LNCAP (cell line): ENCODE results near the gene TIMM10.

Source experiments
- TF ChIP-seq, protein P1 (sequence below): fragments of 450-650 bp; IDR thresholded peaks from 2 replicates; pipeline ENCODE4 v1.5.1; 2017; ENCODE audit warnings: mild to moderate bottlenecking

Gene TIMM10

DNA sequence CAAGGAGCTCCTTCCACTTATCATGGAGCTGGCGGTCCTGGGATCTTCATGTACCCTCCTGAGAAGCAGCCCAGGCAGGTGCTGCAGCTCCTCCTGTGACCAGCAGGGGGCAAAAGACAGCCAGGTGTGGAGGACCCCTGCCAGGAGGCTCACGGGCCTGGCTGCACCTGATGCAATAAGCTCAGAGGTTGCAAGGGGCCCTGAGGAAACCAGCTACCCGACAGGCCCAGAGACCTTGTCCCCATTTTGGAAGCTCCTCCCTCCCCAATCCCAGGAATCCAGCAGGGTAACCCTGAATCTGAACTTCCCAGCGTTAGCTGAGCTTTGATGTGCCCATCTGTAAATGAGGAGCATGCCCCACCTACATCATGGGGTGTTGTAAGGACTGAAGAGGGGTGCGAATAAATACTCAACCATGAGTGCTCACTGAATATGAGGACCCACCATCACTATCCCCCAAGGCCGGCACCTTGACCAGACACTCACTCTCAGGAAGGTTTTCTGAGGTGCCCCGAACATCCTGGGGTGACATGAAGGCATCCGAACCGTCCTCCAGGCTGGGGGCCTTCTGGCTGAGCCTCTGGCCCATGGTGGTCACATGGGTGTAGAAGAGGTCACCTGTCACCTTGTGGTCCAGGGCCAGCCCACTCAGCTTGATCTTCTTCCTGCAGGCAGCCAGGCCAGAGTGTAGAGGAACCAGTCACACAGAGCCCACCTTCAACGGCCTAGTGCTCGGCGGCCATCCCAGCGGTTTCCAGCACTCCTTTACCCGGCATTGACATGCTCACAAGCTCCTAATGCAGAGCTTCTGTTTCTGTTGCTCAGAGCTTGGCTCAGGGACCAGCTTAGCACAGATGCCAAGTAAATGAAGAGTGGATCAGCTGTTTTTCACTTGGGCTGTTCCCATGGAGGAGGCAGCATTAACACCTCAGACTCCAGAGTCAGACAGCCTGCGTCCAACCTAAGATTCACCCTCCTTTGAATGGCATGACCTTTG is 36.7 kb downstream of the TIMM10 start:
- TF ChIP-seq, protein P1, sequence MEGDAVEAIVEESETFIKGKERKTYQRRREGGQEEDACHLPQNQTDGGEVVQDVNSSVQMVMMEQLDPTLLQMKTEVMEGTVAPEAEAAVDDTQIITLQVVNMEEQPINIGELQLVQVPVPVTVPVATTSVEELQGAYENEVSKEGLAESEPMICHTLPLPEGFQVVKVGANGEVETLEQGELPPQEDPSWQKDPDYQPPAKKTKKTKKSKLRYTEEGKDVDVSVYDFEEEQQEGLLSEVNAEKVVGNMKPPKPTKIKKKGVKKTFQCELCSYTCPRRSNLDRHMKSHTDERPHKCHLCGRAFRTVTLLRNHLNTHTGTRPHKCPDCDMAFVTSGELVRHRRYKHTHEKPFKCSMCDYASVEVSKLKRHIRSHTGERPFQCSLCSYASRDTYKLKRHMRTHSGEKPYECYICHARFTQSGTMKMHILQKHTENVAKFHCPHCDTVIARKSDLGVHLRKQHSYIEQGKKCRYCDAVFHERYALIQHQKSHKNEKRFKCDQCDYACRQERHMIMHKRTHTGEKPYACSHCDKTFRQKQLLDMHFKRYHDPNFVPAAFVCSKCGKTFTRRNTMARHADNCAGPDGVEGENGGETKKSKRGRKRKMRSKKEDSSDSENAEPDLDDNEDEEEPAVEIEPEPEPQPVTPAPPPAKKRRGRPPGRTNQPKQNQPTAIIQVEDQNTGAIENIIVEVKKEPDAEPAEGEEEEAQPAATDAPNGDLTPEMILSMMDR: peak; percentile 95

DNA sequence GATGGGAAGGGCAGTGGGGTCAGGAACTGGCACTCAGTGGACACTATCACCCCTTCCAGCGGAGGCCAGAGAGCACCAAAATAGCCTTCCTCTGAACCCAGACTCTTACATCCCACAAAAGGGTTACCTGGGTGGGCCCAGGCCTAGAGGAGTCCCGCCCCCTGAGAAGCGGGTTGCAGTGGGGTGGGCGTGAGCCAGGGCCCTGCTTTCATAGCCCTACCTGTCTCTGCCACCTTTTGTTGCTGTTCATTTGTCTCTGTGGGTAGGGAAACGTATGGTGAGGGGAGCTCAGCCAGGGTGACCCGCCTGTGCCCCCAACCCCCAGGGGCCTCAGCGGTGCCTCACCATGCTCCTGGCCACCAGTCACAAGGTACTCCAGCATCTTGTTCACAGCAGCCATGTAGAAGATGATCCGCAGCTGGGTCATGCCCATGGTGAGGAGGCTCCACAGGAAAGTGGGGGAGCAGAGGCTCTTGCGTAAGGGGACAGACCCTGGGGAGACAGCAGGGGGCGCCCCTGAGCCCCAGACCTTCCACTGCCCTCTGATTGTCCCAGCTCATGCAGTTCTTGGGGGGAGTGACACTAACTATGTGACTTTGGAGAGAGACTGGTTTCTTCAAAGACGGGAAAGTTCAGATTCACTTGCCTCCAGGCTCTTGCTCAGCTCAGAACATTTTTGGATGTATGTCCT is 39.0 kb downstream of the TIMM10 start:
- TF ChIP-seq, protein P1: peak; percentile 64

DNA sequence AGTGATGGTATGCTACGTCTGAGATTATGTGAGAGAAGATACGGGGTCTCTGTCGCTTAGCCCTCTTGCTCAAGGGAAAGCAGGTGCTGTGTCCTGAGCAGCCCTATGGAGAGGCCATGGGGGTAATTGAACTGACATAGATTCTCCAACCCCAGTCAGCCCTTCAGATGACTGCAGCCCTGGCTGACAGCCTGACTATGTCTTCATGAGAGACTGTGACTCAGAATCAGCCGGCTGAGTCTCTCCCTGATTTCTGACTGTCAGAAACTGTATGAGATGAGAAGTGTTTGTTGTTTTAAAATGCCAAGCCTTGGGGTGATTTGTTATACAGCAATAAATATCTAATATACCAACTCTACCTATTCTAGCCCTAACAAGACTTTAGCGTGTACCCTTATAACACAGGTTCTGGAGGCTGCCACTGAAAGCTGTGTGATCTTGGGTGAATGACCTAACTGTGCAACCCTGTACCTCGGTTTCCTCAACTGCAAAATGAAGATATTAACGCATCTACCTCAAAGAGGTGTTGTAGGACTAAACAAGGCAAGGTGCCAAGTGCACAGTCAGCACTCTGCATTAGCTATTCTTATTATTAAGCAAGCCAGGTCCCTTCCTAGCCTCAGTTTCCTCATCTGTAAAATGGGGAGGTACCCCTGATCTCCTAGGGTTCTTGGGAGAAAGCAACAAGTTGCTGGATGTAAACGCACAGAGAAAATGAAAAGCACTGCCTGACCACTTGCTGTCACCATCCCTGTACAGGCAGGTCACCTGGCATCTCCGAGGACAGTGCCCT is 39.9 kb downstream of the TIMM10 start:
- TF ChIP-seq, protein P1: no peak

DNA sequence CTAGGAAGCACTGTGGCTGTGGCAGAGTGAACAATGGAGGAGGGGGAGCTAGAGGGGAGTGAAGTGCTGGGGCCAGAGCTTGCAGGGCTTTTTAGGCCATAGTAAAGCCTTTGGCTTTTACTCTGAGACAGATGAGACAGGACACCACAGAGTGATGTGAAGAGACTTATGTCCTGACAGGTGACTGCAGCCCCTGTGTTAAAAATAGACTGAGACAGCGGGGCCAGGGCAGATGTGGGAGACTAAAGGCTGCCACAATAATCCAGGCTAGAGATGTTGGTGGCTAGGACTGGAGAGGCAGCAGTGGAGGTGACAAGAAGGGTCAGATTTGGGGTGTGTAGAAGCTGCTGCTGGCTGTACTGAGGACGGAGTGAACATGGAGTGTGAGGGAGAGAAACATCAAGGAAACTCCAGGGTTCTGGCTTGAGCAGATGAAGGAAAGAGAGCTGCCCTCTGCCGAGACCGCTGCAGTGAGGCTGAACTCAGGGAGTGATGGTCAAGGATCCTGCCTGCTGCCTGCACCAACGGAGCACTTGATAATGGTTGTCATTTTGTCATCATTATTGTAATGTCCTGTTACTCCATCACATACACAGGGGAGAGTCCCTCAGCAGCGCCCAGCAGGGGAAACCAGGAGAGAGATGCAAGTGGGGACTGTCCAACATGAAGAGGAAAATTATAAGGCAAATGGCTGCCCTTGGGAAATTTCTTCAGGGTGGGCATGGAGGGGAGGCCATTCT is 42.5 kb downstream of the TIMM10 start:
- TF ChIP-seq, protein P1: no peak

DNA sequence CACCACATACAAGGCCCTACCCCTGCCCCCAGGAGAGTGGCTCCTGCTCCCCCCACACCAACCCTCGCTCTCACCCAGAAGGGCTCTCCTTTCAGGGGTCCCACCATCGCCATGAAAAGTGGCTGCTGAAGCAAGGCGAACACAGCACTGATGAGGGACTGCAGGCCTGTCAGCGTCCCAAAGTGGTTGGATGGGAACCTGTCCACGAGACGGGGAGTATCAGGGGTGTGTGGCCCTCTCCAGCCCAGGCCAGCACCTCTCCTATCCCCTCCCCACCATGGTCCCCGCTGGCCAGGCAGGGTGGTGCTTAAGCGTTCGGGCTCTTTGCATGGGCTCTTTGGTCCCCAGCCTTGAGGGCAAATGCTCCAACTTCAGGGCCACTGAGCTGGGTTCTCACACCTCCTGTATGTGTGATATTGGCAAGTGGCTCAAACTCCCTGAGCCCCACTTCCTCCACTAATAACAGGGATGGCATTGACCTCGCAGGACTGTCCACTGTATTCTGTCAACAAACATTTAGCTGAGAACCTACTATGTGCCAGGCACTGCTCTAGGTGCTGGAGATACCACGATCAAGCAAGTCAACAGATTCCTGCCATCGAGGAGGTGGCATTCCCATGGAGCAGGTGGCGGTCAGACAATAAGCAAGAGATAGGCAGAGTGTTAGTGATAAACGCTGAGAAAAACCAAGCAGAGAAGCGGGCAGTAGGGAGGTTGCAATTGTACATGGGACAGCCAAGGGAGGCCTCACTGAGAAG is 43.4 kb downstream of the TIMM10 start:
- TF ChIP-seq, protein P1: no peak

DNA sequence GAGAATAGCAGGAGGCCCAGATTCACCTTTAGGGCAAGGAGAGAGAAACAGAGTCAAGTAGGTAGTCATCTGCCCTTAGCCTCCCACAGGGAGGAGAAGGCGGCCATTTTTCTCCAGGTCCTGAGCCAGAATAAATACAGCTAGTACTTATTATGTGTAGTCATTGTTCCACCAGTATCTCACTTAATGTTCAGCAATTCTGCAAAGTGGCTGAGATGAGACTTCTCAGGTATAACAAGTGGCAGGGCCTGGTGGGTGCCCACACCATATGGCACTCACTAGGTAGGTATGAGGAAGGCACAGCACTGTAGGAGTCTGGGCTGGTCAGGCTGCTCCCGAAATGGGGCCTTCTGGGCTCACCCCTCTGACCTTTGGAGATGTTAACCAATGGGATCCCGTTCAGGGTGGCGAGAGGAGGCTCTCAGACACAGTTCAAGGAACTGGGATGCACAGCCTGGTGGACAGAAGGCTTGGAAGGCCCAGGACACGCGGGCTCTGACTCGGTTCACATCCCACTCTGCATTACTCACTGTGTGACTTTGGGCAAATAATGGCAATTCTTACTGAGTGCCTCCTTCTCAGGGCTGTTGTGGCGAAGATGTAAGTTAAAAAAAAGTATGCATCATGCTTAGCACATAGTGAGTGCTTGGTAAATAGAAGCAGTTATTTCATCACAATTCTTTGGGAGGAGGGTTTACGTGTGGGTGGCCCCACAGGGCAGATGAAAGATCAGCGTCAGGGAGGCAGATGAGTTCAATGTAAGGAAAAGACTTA is 45.1 kb downstream of the TIMM10 start:
- TF ChIP-seq, protein P1: no peak
